ENCODE data around the gene ZNF341. TPM values are rescaled to one million over a fixed set of nuclear protein-coding genes. Genes with fewer than 3 reads are reported as not detected.
"Not testable (repeated sequence)": the region's sequence is repeated elsewhere in the genome, so short reads cannot be mapped to it uniquely, and the experiment has no call there.

Gene ZNF341
- total RNA-seq, 1 donor from 2014 or later: 1.8 TPM

GRCh38 chr20:33791959-33792597 lies 60.3 kb downstream of the ZNF341 start:
- Histone ChIP-seq H3K4me1 (peaks cover 46% of the 10 kb centered on the region), H3K27me3 (ENCODE audit: low read depth) (no peaks in the 10 kb centered on the region), H3K9me3 (replicated peaks) (no peaks in the 10 kb centered on the region), H3K4me3 (no peak overlapping the region), H3K36me3 (no peaks in the 10 kb centered on the region), H3K27ac (replicated peaks) (peak overlapping the region; percentile 73)
- peak; percentile 83 for TF ChIP-seq CTCF (IDR thresholded peaks at IDR 0.05; ENCODE audit: borderline replicate concordance)
- intact Hi-C loops (cut with micrococcal nuclease): no loop called here
- DNase-seq: no peak

- intact Hi-C loops (cut with micrococcal nuclease); H3K9me3 ChIP-seq (replicated peaks); H3K27me3 ChIP-seq (ENCODE audit: low read depth); DNase-seq; H3K36me3 ChIP-seq: not testable (repeated sequence)
- Histone ChIP-seq H3K4me3 (peak overlapping the region; percentile 34), H3K4me1 (peaks cover 41% of the 10 kb centered on the region), H3K27ac (replicated peaks) (peak overlapping the region; percentile 73)
Observed at GRCh38 chr20:33792598-33792989, 60.8 kb downstream of the ZNF341 start.

DNA sequence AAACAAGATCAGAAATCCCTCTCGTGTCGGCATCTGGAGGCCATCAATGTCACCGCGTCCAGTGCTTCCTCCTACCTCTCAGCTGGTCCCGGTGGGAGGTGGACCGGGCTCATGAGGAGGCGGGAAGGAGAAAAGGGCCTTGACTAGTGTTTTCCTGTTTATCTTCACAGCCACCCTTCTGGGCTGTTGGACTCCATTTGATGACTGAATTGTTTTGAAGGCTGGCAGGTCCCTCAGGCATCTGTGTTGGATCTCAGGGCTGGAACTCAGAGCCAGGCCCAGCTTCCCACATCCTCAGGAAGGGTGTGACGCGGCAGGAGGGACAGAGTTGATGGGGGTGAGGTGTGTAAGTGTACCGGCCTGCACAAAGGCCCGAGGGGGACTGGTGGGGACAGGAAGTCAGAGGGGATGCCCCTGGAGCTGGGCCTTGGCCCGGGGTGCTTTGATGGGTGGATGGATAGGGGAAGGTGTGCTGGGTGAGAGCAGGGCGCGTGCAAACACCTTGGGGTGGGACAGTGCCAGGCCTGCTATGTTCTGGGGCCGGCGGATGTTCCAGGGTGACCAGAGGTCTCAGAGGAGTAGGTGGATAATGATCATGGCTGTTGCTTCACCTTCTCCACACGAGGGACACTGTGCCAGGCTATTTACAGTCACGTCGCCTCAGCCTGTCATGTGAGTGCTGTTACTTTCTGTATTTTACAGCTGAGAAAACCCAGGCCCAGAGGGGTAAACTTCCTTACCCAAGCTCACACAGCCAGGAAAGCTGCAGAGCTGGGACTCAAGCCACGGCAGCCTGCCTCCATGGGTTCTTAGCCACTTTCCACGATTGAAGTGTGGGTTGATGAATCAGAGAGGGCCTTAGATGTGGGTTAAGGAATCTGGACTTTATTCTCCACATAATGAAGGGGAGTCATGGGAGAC lies 61.5 kb downstream of the ZNF341 start:
- Histone ChIP-seq H3K9me3 (replicated peaks) (peaks cover 7% of the 10 kb centered on the region), H3K36me3 (no peaks in the 10 kb centered on the region), H3K27ac (replicated peaks) (peak overlapping the region; percentile 73), H3K4me3 (peak overlapping the region; percentile 34), H3K27me3 (ENCODE audit: low read depth) (no peaks in the 10 kb centered on the region), H3K4me1 (peaks cover 39% of the 10 kb centered on the region)
- peak; percentile 44 for DNase-seq
- intact Hi-C loops (cut with micrococcal nuclease): no loop called here
- no peak for TF ChIP-seq CTCF (IDR thresholded peaks at IDR 0.05; ENCODE audit: borderline replicate concordance)

DNA sequence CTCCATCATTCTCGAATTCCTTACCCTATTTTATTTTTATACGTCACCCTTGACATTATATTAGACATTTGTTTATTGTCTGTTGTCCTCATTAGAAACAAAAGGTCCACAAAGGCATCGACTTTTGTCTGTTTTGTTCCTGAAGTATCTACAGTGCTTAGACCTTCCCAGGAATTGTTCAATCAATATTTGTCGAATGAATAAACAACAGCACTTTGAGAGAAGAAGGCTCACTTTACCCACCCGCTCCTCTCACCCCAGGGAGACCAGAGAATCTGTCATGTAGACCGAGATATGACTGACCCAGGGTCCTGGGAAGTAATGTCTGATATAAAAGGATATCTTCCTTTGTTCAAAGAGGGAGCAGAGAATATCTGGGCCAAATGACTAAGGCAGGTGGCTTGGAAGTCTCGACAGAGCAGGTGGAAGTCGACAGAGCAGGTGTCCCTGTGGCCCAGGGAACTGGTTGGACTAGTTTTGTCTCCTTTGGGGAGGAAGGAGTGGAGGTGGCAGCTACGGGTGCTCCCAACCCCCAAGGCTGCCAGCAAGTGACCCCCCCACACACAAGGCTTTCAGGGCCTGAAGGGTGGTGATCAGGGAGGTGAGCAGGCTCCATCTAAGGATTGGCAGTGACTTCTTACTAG lies 64.6 kb downstream of the ZNF341 start:
- no peak overlapping the region for H3K4me3 ChIP-seq
- intact Hi-C loops (cut with micrococcal nuclease): no loop called here
- H3K36me3 ChIP-seq: no peaks in the 10 kb centered on the region
- H3K4me1 ChIP-seq: peaks cover 19% of the 10 kb centered on the region
- no peak for TF ChIP-seq CTCF (IDR thresholded peaks at IDR 0.05; ENCODE audit: borderline replicate concordance)
- H3K9me3 ChIP-seq (replicated peaks): peaks cover 7% of the 10 kb centered on the region
- DNase-seq: no peak
- H3K27ac ChIP-seq (replicated peaks): no peak overlapping the region
- H3K27me3 ChIP-seq (ENCODE audit: low read depth): no peaks in the 10 kb centered on the region

GRCh38 chr20:33796907-33797544 lies 65.2 kb downstream of the ZNF341 start:
- Histone ChIP-seq H3K4me1 (peaks cover 19% of the 10 kb centered on the region), H3K36me3 (no peaks in the 10 kb centered on the region), H3K27me3 (ENCODE audit: low read depth) (no peaks in the 10 kb centered on the region), H3K27ac (replicated peaks) (no peak overlapping the region), H3K9me3 (replicated peaks) (peaks cover 7% of the 10 kb centered on the region), H3K4me3 (no peak overlapping the region)
- intact Hi-C loops (cut with micrococcal nuclease): no loop called here
- no peak for DNase-seq
- TF ChIP-seq CTCF (IDR thresholded peaks at IDR 0.05; ENCODE audit: borderline replicate concordance): no peak
